ENCODE results near the gene FAM20A.
"Not testable (repeated sequence)": the region's sequence is repeated elsewhere in the genome, so short reads cannot be mapped to it uniquely, and the experiment has no call there.

The FAM20A gene

GRCh38 chr17:68564415-68565111 is 36.6 kb downstream of the FAM20A start:
- DNase-seq: no peak

- no peak for DNase-seq
These were observed 38.4 kb downstream of the FAM20A start for GRCh38 chr17:68562736-68563135.

- DNase-seq: no peak
These were observed 40.0 kb downstream of the FAM20A start for GRCh38 chr17:68560966-68561720.

DNA sequence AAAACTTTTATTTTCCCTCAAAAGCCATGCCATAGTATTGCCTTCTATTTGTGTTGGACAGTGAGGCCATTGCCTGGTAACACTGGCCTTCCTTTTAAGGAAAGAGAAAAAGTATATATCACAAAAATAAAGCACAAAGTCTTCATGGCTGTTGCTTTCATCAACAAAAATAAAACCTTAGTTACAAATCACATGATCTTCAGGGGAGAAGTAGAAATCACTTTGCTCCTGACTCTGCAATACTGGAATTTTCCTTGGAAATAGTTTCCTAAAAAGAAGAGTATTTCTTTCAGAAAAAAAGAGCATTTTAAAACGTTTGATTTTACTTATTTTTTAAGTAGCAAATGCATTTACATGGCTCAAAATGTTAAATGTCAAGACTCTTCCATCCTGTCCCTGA is 41.9 kb downstream of the FAM20A start:
- DNase-seq: no peak

- DNase-seq: no peak
These were observed 44.6 kb downstream of the FAM20A start for GRCh38 chr17:68556551-68556950.

DNA sequence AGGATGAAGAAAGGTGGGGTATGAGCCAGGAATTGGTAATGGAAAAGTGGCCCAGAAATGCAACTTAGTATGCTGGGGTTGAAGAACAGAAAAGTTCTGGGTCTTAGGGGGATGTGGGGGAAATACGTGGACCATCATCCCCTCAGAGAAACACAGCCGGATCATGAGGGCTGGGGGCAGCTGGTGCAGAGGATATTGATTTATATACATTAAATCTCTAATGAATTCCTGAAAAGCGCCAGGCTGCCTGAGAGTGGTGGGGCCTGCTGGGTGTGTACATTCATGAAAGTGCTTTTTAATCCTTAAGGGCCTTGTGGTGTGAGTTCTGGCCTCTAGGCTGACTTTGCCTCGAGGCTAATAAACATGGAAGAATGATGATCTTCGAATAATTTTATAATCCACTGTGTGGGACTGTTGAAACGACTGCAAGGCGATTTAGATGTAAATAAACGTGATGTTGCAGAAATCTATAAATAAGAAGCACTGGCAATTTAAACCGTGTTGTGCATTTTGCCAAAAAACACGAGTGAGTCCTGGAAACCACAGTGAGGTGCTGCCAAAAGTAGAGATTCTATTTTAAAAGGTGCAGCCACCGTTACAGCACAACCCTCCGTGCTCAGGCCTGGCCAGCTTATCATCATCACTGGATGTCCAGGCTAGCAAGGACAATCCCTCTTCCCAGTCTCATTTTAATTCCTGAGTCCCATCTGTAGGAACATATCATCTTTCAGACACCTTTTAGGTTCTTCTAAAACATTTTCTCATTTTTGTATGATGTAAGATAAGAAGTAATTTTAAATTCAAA is 56.9 kb downstream of the FAM20A start:
- DNase-seq: no peak

- no peak for DNase-seq
These were observed 58.3 kb downstream of the FAM20A start for GRCh38 chr17:68542698-68543463.

DNA sequence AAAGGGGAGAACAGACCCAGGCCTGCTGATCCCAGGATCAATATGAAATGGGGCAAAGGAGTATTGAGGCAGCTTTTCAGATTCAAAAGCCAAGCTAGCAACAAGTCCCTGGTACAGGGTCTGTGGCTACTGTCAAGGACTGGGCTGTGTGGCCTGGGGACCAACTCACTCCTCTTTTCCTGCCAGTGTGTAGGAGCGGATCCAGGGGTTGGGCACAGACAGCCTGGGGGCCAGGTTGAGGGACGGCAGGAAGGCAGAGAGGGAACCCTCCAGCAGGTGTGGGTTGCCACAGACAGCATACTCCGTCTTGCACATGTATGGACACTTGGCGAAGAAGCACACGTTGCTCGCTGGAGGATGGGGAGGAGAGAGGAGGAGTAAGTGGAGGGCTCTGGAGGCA is 59.4 kb downstream of the FAM20A start:
- DNase-seq: no peak

GRCh38 chr17:68540981-68541380 is 60.2 kb downstream of the FAM20A start:
- no peak for DNase-seq

DNA sequence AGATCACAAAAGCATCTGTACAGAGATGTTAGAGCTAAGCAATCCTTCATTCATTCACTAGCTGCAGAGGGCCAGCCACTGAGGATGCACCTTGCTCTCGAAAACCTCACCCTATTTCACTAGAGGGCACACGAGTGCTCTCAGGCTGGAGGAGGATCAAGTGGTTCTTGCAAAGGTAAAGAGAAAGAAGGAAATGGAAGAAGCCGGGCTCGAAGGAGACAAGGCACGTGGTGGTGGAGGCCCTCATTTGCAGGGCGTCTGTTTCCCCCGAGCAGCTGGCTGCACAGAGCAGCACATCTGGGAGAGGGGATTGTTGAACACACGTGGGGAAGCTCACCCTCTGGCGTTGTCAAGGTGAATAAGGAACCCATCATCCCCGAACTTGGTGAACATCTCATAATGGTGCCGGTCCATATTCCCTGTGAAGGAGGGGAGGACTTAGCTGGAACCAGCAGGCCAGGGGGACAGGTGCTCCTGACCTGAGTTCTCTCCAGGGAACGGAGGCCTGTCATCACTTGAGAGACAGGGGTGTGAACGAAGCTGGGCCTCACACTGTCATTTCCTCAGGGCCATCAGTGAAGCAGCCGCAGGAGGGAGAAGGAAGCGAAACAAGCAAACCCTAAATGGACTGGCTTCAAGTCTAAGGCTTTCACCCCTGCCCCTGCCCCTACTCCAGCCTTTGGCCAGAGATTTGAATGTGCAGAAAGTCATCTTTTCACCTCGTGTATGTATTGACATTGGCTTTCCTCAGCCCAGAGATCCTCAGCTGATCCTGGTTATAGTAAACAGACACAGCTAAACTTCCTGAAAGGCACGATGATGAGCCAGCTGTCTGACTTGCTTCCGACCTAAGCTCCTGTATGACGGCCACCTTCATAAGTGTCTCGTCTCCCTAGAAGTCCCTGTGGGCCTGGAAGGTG is 61.4 kb downstream of the FAM20A start:
- peak; percentile 19 for DNase-seq

- DNase-seq: no peak
These were observed 65.2 kb downstream of the FAM20A start for GRCh38 chr17:68535922-68536321.

- DNase-seq: no peak
These were observed 66.5 kb downstream of the FAM20A start for GRCh38 chr17:68534695-68535088.

- peak; percentile 45 for DNase-seq
These were observed 67.1 kb downstream of the FAM20A start for GRCh38 chr17:68533887-68534694.

GRCh38 chr17:68532826-68533225 is 68.3 kb downstream of the FAM20A start:
- DNase-seq: no peak

DNA sequence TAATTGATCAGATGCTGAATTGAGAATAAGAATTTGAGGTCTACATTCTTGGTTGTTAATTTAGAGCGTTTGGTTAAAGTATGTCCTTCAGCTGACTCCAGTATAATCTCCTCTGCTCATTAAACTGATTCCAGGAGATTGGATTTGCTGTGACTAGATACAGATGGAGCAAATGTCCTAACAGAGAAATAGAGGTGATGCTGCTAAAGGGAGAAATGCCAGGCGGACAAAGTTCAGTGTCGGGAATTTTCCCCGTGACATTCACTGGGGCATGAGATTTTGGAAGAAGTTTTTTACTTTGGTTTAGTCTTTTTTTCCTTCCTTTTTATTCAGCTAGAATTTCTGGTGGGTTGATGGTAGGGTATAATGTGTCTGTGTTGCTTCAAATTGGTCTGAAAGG is 69.9 kb downstream of the FAM20A start:
- no peak for DNase-seq

- no peak for DNase-seq
These were observed 73.9 kb downstream of the FAM20A start for GRCh38 chr17:68527314-68527713.

- no peak for DNase-seq
These were observed 74.6 kb downstream of the FAM20A start for GRCh38 chr17:68526548-68526947.

DNA sequence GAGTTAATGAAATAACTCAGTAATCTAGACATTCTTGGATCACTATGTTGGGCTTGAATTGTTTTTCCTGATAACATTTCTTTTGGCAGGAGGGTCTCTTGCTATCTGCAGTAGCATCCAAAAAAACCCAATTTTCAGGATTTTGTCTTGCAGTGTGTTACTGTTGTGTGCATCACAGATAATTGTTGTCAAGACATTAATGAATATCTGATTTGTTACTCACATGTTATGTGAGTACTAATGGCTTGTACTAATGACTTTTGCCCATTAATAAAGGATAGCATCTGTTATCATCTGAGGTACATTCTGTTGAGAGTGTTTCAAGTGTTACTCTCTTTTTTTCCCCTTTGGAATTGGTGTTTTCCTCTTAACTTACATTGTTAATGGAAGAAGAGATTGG is 78.9 kb downstream of the FAM20A start:
- no peak for DNase-seq

- no peak for DNase-seq
These were observed 81.3 kb downstream of the FAM20A start for GRCh38 chr17:68519911-68520310.

- DNase-seq: not testable (repeated sequence)
These were observed 82.1 kb downstream of the FAM20A start for GRCh38 chr17:68519051-68519450.
